ENCODE results near the gene FGF12. TPM values are rescaled to one million over a fixed set of nuclear protein-coding genes. Genes with fewer than 3 reads are reported as not detected.

FGF12 gene
- total and polyA plus RNA-seq, 2 of the 13 experiments (the other 11 are each of a cell fraction or from before 2014, with no cell fraction given) = 0.07 TPM; not detected in 1

GRCh38 chr3:192261135-192261534, 466.2 kb downstream of the FGF12 start (continued):
- TF ChIP-seq, protein P1, sequence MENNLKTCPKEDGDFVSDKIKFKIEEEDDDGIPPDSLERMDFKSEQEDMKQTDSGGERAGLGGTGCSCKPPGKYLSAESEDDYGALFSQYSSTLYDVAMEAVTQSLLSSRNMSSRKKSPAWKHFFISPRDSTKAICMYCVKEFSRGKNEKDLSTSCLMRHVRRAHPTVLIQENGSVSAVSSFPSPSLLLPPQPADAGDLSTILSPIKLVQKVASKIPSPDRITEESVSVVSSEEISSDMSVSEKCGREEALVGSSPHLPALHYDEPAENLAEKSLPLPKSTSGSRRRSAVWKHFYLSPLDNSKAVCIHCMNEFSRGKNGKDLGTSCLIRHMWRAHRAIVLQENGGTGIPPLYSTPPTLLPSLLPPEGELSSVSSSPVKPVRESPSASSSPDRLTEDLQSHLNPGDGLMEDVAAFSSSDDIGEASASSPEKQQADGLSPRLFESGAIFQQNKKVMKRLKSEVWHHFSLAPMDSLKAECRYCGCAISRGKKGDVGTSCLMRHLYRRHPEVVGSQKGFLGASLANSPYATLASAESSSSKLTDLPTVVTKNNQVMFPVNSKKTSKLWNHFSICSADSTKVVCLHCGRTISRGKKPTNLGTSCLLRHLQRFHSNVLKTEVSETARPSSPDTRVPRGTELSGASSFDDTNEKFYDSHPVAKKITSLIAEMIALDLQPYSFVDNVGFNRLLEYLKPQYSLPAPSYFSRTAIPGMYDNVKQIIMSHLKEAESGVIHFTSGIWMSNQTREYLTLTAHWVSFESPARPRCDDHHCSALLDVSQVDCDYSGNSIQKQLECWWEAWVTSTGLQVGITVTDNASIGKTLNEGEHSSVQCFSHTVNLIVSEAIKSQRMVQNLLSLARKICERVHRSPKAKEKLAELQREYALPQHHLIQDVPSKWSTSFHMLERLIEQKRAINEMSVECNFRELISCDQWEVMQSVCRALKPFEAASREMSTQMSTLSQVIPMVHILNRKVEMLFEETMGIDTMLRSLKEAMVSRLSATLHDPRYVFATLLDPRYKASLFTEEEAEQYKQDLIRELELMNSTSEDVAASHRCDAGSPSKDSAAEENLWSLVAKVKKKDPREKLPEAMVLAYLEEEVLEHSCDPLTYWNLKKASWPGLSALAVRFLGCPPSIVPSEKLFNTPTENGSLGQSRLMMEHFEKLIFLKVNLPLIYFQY (CRISPR knock-in tag; IDR thresholded peaks at IDR 0.05; ENCODE audit: borderline replicate concordance) = no peak
- TF ChIP-seq SSRP1 (CRISPR knock-in tag; IDR thresholded peaks at IDR 0.05) = no peak
- no peak for TF ChIP-seq GATAD1 (CRISPR knock-in tag; IDR thresholded peaks at IDR 0.05)
- no peak for TF ChIP-seq JUNB (CRISPR knock-in tag; IDR thresholded peaks at IDR 0.05; ENCODE audit: borderline replicate concordance)
- TF ChIP-seq GLMP (CRISPR knock-in tag; IDR thresholded peaks at IDR 0.05; ENCODE audit: borderline replicate concordance) = no peak

DNA sequence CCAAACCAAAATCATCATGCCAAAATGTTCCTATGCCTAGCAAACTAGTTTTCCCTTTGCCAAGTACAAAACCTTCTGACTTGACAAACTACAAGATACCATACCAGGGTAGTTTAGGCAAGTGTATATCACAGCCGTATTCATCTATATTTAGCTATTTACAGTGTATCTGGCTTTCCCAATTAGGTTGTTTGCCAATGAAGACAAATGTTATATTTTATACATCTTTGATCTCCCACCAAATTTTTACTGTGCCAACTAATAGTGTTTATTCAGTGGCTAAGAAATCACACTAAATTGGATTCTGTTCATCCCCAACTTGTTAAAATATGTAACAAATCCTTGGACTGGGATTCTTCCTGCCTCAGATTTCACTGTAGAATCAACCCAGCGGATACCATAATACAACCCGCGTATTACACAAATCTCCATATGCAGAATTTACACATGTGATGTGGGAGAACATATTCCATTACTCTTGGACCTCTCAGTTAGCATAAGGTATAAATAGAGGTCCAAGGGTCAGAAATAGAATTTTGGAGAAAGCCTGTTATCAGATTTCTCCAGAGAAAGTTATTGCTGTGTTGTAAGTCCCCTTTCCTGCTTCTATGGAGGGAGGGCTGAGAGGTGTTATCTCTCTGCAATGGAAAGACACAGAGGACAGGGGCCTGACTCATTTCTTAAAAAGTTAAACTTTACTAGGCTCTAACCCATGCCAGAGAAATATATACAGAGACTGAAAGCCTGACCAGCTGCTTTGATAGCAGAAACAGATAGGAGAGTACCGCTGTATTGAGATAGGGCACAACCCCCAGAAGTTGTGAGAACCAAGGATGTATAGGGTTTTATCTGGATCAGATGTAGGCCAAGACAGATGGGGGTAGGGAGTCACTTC, 467.0 kb downstream of the FGF12 start:
- no peaks in the 10 kb centered on the region for H4K20me1 ChIP-seq (ENCODE audit: insufficient read depth, low read length)
- CTCF ChIA-PET (ENCODE audit: low intra/inter-chr PET ratio, low total read pairs) = no interaction called here
- H3K79me2 ChIP-seq (ENCODE audit: insufficient read depth, low read length) = no peaks in the 10 kb centered on the region
- no peaks in the 10 kb centered on the region for H3K36me3 ChIP-seq (replicated peaks in 1 of 2; ENCODE audit: control insufficient read depth in 1 of 2, insufficient read depth in 2 of 2, low read length in 2 of 2)
- no peak overlapping the region for H3K4me2 ChIP-seq (ENCODE audit: low read depth, low read length)
- POLR2A ChIA-PET = no interaction called here
- in situ Hi-C loops (cut with HindIII; ENCODE audit: extremely low pct_ligation_motif_present, low pct_unique_long_range_greater_than_20kb) (no loop called here), intact Hi-C loops (cut with micrococcal nuclease; ENCODE audit: unreplicated experiment) (no loop called here)
- no peak for DNase-seq (ENCODE audit: low spot score)
- FAIRE-seq = no peak
- 64% methylated on average over 5 of the region's 5 CpGs for WGBS (ENCODE audit: low lambda C conversion rate)
- H3K4me1 ChIP-seq (ENCODE audit: insufficient read depth, low read length) = no peaks in the 10 kb centered on the region
- no peaks in the 10 kb centered on the region for H3K9me3 ChIP-seq (ENCODE audit: low read length)
- BruUV-seq (replicated peaks) = no TSS peak
- no peak overlapping the region for H3K27ac ChIP-seq (ENCODE audit: extremely low read length, insufficient read depth, low read length)
- H3K9ac ChIP-seq (ENCODE audit: insufficient read depth, low read depth, low read length) = no peak overlapping the region
- H3K4me3 ChIP-seq (replicated peaks in 1 of 3; ENCODE audit: insufficient read depth in 1 of 3, low read depth in 2 of 3, low read length in 3 of 3) = no peak overlapping the region
- H3K27me3 ChIP-seq (ENCODE audit: control insufficient read depth in 1 of 2, insufficient read depth in 2 of 2, low read length in 2 of 2) = no peaks in the 10 kb centered on the region
- no peak overlapping the region for H2AFZ ChIP-seq (ENCODE audit: low read length)
- no peak for ATAC-seq
- TF ChIP-seq ZNF362 (CRISPR knock-in tag; IDR thresholded peaks at IDR 0.05; ENCODE audit: borderline replicate concordance) = no peak
- no peak for TF ChIP-seq KMT2A (CRISPR knock-in tag; IDR thresholded peaks at IDR 0.05)
- no peak for TF ChIP-seq MXI1 (IDR thresholded peaks at IDR 0.05; ENCODE audit: borderline replicate concordance, low read depth, low read length)
- TF ChIP-seq CHD4 (IDR thresholded peaks at IDR 0.05; ENCODE audit: borderline replicate concordance, low read length) = no peak
- TF ChIP-seq AHR (CRISPR knock-in tag; IDR thresholded peaks at IDR 0.05) = no peak
- no peak for TF ChIP-seq ZNF232 (CRISPR knock-in tag; IDR thresholded peaks at IDR 0.05; ENCODE audit: borderline replicate concordance)
- no peak for TF ChIP-seq ZNF616 (CRISPR knock-in tag; IDR thresholded peaks at IDR 0.05; ENCODE audit: low read depth)
- TF ChIP-seq ZNF891 (CRISPR knock-in tag; IDR thresholded peaks at IDR 0.05) = no peak
- no peak for TF ChIP-seq HIC2 (CRISPR knock-in tag; IDR thresholded peaks at IDR 0.05; ENCODE audit: low read depth)
- no peak for TF ChIP-seq HMGA1 (CRISPR knock-in tag; conservative IDR thresholded peaks at IDR 0.05)

All from HepG2 (cell line).